Measurements from ENCODE around the gene RAF1.
"Not testable (repeated sequence)": the region's sequence is repeated elsewhere in the genome, so short reads cannot be mapped to it uniquely, and the experiment has no call there.

Gene RAF1

DNA sequence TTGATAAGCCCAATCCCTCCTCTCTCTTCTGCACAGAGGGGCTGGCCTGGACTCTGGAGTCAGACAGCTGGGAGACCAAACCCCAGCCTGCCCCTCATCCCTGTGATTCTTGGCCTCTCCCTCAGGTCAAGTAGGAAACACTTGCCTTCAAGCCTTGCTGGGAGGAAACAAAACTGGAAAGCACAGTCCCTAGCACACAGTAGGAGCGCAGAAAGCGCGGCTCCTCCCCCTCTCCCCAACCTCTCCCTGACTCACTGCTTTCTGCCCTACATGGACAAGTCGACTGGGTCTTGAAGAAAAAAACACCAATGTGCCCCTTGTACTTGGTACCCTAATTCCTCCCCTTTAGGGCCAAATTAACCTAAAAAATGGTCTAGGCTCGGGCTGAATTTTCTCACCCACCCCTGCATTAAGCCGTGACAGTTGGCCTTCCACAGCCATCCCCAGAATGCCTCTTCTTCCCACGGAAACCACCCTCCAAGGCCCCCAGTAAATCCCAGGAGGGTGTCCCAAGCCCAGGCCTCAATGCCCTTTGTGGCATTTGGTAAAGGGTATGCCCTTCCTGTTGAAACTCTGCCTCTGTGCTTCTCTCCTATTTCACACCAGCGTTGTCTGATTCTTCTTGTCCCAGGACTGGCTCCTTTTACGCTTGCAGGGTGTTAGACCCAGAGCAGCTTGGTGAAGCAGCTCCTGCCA lies 11.3 kb upstream of the RAF1 start:
- DNase-seq, result no peak

GRCh38 chr3:12673956-12674736 lies 10.2 kb upstream of the RAF1 start:
- DNase-seq, result not testable (repeated sequence)

DNA sequence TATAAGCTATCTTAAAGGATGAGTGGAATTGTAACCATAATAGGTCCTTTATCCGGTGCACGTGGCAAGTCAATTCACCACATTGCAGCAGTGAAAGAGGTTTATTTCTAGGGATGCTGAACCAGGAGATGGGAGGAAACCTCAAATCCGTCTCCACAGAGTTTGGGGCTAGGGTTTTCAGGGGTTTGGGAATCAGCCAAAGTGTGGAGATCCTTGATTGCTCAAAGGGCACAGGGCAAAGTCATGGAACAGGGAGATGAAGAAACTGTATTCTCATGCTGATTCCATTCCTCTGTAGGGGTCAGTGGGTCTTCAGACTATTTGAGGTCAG lies 7.2 kb upstream of the RAF1 start:
- DNase-seq, result no peak

GRCh38 chr3:12670365-12671119 lies 6.6 kb upstream of the RAF1 start:
- no peak for DNase-seq

- no peak for DNase-seq
These were observed 449 bp downstream of the RAF1 start for GRCh38 chr3:12663401-12663935.

- DNase-seq, result no peak
These were observed 1.1 kb downstream of the RAF1 start for GRCh38 chr3:12662593-12663400.

DNA sequence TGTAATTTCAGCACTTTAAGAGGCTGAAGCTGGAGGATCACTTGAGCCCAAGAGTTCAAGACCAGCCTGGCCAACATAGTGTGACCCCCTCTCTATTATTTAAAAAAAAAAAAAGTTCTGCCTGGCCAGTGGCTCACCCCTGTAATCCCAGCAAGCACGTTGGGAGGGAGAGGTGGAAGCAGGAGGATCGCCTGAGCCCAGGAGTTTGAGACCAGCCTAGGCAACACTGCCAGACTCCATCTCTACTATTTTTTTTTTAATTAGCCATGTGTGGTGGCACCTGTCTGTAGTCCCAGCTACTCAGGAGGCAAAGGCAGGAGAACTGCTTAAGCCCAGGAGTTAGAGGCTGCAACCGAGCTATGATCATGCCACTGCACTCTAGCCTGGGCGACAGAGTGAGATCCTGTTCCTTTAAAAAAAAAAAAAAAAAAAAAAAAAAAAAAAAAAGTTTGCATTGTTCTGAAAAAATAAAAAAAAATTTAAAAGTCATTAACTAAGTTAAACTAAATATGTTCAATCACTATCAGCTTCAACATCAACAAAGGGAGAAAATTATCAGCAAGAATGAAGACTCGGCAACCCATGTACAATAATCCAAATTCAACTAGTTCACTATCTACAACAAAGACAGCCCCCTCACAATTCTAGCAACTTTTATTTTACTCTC lies 1.9 kb downstream of the RAF1 start:
- no peak for DNase-seq

- not testable (repeated sequence) for DNase-seq
These were observed 2.5 kb downstream of the RAF1 start for GRCh38 chr3:12661375-12661774.

GRCh38 chr3:12660196-12660595 lies 3.7 kb downstream of the RAF1 start:
- DNase-seq, result no peak

GRCh38 chr3:12659316-12660015 lies 4.5 kb downstream of the RAF1 start:
- DNase-seq, result no peak

GRCh38 chr3:12658593-12659058 lies 5.3 kb downstream of the RAF1 start:
- DNase-seq, result no peak

DNA sequence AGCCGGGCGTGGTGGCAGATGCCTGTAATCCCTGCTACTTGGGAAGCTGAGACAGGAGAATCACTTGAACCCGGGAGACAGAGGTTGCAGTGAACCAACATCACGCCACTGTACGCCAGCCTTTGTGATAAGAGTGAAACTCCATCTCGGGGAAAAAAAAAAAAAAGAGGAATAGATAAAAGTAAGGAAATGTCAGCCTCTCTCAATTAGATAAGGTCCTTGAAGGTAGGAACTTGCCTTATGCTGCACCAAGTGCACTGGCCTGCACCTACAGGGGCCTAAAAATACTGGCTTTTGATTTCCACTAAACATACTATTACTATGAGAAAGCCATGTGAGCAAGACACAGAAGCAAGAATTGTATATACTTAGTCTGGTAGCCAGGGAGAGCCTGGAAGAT lies 7.1 kb downstream of the RAF1 start:
- DNase-seq, result no peak

GRCh38 chr3:12656193-12656592 lies 7.7 kb downstream of the RAF1 start:
- DNase-seq, result no peak

GRCh38 chr3:12655701-12656100 lies 8.2 kb downstream of the RAF1 start:
- DNase-seq, result no peak

- DNase-seq, result no peak
These were observed 10.2 kb downstream of the RAF1 start for GRCh38 chr3:12653747-12654146.

GRCh38 chr3:12648384-12648959 lies 15.4 kb downstream of the RAF1 start:
- no peak for DNase-seq

DNA sequence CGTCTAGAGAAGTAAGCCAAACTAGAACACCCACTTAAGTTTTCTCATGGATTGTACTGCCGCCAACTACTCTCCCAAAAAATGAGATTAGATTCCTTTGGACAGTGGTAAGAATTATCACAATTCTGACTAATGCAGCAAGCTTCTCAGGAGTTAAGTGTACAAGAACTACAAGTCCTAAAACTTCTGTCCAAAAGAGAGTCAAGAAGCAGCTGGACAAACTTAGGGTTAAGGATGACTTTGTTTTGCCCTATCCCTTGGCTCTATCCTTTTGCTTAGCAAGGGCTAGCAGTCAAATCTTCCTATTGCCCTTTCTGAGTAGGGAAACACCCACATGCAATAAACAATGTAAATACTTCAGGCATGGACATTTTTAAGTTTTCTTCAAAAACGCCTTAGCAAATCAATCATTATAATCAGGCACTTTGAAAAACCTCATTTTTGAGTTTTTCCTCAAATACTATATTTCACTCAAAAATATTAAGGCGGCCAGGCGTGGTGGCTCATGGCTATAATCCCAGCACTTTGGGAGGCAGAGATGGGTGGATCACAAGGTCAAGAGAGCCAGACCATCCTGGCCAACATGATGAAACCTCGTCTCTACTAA lies 19.5 kb downstream of the RAF1 start:
- DNase-seq, result no peak

GRCh38 chr3:12643724-12644123 lies 20.2 kb downstream of the RAF1 start:
- DNase-seq, result no peak

GRCh38 chr3:12643010-12643380 lies 20.9 kb downstream of the RAF1 start:
- no peak for DNase-seq

DNA sequence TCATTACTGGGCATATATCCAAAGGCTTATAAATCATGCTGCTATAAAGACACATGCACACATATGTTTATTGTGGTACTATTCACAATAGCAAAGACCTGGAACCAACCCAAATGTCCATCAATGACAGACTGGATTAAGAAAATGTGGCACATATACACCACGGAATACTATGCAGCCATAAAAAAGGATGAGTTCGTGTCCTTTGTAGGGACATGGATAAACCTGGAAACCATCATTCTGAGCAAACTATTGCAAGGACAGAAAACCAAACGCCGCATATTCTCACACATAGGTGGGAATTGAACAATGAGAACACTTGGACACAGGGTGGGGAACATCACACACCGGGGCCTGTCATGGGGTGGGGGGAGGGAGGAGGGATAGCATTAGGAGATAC lies 23.1 kb downstream of the RAF1 start:
- not testable (repeated sequence) for DNase-seq

DNA sequence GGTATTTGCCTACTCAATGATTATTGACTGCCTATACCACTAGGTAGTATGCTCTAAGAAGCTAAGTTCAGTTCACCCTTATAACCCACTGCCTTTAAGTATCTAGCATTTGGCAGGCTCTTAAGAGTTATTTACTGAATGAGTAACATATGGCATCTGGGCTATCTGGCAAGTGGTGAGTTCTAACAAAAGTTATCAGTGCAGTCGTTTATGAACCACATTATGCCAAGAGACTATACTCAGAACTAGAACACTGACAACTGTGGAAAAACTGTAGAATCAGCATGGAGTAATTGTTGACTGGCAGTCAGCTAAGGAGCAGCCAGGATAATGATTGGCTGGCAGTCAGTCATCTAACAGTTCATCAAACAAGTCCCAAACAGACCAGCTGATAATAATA lies 25.8 kb downstream of the RAF1 start:
- DNase-seq, result no peak
